GM18498 (cell line): ENCODE results near the gene NPC2.

Experiments used
- ATAC-seq: cut with Tn5 transposase; IDR thresholded peaks from one replicate; pipeline ENCODE4 v1.9.1; 2021; ENCODE audit warnings: mild to moderate bottlenecking, moderate library complexity; ENCODE audit not compliant: unreplicated experiment

NPC2 gene

DNA sequence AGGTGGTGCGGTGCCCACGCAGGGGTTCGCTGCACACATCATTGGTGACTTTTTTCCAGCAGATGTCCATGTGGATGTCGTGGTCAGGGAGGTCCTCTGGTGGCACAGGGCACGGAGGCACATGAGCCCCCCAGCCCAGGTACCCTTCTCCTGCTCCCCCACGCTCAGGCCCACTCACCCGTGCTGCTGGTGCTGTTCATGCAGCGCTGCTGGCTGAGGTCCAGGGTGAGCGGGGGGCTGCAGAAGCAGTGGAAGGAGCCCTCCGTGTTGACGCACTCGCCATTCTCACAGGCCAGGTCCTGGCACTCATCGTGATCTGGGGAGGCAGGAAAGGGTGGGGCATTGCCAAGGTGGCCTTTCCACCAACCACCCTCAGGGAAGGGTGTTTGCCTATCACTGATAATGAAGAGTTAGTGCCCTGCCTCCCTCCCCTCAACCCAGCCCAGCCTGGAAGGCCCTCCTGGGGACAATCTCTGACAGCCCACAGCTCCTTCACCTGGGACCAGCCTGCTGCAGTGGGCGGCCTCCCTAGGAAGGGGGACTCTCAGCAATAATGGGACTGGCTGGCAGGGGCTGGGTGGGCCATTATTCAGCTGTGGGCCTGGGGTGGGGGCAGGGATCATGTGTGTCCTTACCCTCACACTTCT, 10.3 kb upstream of the NPC2 start:
- no peak for ATAC-seq

DNA sequence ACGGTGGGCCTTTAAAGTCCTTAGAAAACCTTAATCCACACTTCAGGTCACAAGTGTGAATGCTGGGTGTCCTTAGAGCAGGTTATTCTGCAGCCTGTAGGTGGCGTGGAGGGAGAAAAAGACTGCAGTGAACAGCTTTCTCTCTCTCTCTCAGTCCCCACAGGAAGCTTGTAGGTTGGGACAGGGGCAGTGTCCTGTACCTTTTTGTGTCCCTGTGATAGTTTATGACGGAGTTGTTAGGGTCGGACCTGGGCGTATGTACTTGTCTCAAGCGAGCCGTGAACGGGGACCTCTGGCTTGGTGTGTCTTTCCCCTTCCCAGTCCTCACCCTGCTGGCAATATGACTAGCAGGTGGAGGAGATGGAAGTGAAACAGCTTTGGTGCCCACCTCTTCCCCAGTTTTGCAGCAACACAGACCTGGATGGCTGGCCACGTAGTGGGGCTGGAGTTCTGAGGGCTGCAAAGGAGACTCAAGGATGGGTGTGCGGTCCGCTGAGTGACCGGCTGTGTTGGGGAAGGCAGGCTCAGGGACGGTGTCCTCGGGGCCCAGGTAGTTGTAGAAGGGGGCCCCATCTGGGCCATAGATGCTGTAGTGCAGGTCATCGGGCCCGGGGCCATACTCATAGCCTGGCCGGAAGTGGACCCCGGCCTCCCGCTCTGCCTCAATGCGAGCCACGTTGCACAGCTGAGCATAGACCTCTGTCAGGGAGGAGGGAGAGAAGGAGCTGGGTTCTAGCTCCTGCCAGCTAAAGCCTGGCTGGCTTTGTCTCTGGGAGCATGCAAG, 9.3 kb upstream of the NPC2 start:
- ATAC-seq, result no peak

DNA sequence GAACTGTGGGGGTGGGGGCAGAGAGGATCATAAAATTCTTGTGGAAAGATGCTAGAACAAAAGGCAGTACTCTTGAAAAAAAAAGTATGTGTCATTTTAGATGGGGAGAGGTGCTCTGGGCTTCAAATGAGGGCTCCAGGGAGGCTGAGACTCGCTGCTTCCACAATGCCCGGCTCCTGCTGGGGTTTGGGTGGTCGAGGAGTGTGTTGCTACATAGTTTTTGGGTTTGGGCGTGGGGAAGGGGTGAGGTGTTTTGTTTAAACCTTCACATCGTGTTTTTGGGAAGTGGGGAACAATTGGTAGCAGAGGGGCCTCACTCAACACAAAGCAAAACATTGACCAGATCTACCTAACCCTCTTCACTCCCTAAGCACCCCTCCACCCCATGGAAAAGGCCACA, 8.6 kb upstream of the NPC2 start:
- no peak for ATAC-seq

DNA sequence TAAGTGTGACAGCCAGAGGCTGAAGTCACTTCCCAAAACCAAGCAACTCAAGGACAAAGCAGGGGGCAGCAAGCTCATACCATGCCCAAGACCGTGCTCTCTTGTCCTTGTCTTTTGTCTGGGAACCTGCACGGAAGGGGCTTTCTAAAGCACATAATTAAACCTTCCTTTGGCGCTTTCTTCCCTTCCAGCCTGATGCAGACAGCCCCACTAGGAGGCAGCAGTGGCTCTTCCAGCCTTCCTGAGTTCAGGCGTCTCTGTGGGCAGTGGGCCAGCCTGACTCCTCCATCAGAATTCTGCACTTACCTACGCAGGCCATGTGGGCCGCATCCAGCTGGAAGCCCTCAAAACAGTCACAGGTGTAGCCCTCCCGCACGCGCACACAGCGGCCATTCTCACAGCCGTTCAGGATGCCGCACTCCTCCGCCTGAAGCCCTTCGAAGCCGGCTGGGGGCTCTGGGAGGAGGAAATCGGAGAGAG, 8.1 kb upstream of the NPC2 start:
- ATAC-seq, result no peak

DNA sequence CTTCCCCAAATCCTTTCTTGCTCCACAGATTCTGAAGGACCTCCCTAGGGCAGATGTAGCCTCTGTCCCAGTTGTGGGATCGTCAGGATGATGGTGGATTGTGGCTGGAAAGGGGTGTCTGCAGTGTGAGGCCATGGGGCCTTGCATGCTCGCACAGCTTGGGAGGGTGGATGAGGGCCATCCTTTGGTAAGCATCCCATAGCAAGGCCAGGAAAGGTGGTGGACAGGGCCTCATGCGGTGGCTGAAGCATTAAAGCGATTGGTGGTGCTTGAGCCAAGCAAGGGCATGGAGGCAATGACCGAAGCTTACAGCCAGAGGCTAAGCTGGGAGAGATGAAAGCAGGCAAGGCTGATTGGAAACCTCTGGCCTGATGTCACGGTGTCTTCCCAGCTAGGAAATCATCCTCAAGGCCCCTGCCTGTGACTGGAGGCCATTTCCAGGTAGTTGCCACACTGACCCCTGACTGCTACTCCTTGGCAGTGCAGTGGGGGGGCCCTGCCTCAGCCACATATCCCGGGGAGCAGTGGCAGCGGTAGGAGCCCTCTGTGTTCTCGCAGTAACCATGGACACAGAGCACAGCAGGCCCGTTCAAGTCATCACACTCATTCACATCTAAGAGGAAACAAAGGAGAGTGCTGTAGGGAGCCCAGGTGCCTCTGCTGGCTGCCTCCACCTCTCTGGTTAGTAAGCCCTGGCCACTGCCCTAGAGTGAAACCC, 7.5 kb upstream of the NPC2 start:
- ATAC-seq, result no peak

GRCh38 chr14:74495356-74495755, 2.3 kb upstream of the NPC2 start:
- ATAC-seq, result no peak

GRCh38 chr14:74493343-74494261, 497 bp upstream of the NPC2 start, which contains the start of gene ISCA2:
ISCA2 (plus strand) TSS chr14:74493765; CDS start chr14:74493775, 10 bp downstream.
- peak; percentile 88 for ATAC-seq

- no peak for ATAC-seq
Observed at GRCh38 chr14:74491956-74492775, 939 bp downstream of the NPC2 start.

GRCh38 chr14:74490486-74490885, 2.6 kb downstream of the NPC2 start:
- ATAC-seq, result no peak

DNA sequence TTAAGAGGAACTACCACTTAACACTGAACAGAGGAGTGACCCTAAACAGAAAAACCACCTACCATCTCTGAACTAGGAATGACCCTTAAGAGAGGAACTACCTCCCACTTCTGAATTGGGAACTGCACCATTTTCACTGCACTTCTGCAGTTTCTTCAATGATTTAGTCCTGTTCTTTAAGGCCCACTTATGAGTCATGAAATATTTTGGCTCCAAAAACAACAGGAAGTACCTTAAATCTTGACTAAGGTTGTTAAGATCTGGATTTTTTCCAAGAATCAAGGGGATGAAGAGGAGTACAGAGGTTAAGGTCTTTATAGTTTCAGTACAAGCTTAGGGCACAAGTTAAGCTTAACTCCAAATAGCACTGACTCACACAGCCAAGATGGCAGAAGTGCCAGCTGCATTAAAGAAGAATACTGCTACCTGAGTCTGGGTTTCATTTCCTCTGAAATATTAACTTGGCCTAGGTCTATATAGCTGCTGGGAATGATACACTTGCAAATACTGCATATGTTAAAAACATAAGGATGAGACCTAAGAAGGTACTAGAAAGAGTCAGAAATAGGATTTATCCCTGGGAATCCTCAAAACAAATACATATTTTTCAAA, 4.2 kb downstream of the NPC2 start:
- no peak for ATAC-seq

DNA sequence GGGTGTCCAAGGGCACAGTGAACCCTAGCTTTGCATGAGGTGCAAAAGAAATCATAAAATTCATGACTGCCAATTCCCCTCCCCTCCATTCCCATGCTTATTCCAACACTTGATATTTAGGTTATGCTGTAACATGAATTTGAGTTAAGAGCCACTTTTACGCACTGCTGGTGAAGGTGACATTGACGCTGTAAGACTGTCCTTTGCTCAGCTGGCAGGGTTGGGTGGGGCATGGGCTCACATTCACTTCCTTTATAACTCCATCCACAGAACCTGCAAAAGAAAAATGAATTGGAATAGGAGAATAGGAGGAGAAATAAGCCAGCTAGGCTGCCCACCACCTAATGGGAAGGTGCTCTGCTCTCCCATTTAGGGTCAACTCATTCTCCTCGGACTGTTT, 6.9 kb downstream of the NPC2 start:
- no peak for ATAC-seq

DNA sequence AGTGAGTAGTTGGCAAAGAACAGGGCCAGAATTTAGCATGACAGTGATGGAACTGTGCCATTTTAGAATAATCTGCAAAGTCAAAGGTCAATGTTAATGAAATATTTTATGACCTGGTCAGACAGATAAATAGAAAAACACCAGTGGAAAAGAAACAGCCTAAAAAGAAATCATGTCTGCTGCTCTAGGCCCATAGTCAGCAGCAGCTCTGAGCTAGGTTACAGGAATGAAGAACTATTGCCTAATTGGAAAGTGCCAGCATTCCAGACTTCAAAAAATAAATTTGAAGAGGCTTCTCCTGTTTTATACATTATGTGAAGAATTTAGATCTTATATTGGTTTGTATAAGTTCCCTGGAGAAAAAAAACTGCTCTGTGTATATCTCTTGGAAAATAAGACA, 9.8 kb downstream of the NPC2 start:
- ATAC-seq, result no peak

DNA sequence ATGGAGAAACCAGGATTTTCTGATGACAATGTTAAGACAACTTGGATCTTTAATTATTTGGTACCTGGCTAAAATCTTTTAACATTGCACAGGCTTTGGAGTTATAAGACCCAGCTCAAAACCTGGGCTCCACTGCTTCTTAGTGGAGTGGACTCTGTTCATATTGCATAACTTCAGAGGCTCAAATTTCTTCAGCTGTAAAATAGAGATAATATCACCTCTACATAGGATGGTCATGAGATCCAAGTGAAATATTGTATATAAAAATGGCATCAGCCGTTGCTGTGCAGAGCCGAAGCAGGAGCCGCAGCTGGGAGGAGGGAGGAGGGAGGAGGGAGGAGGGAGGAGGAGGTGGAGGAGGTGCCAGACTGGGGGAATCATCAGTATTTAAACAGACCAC, 10.5 kb downstream of the NPC2 start:
- no peak for ATAC-seq

DNA sequence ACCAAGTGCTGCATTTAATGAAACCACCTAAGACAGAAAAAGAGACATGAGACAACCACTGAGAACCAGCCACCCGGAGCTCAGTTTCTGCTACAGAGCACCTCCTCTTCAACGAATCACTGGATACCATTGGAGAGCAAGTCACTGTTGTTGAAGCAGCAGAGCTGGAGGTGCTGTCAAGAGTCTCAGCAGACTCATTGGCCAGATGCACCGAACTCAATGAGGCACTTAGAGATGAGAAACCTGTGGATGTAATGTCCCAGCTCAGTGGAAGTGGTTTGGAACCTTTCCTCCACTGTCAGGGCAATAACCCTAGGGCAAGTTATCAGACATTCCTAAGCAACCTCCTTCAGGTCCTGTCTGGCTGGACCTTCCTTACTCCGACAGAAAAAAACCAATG, 13.1 kb downstream of the NPC2 start:
- ATAC-seq, result no peak

GRCh38 chr14:74478996-74479635, 14.0 kb downstream of the NPC2 start:
- ATAC-seq, result no peak

DNA sequence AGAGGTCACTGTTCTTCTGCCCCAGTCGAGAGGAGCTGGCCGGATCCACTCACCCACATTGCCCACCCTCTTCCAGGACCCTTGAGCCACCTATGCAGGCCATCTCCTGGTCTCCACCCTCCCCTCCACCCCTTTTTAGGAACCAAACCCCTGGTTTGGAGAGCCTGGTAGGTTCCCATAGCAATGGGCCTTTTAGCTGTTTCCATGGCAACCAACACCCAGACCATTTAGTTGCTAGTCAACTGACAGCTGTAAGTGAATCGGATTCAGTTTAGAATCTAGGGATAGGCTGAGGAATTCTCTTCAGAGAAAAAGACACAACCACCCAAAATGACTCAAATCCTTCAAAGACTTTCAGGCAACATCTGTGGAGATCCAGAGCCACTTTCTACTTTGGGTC, 16.5 kb downstream of the NPC2 start:
- ATAC-seq, result no peak

DNA sequence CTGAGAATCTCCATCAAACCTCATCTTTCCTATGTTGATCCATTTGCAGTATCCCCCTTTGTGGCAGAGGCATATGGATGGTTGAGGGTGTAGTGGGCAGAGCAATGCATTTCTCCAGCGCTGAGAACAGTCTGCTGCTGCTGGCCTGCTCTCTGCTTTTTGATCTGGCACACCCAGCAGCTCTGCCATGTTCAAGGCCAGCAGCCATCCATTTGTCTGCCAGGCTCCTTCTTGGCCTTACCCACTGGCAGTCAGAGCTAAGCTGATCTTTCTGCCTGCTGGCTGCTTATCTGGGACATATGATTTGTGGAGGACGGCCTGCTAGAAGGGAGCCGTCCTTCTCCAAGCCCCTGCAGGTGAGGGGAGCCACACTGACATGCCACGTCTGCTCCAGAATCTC, 17.0 kb downstream of the NPC2 start:
- no peak for ATAC-seq

DNA sequence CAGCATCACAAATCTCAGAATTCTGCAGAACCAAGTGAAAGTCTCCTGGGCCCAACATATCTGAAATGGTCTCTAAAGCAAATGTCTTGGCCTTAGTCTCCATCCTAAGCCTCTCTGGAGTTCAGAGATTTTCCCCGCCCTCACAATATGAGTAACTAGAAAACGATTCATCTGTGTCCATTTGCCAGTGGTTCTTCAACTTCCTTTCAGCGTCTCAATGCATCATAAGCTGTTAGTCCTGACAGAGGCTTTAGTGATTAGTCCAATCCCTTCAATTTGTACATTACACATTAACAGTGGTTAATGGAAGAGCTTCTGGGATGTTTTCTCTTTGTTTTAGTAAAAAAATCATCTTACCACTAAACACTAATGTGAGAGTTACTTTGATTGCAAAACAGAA, 17.4 kb downstream of the NPC2 start:
- no peak for ATAC-seq

DNA sequence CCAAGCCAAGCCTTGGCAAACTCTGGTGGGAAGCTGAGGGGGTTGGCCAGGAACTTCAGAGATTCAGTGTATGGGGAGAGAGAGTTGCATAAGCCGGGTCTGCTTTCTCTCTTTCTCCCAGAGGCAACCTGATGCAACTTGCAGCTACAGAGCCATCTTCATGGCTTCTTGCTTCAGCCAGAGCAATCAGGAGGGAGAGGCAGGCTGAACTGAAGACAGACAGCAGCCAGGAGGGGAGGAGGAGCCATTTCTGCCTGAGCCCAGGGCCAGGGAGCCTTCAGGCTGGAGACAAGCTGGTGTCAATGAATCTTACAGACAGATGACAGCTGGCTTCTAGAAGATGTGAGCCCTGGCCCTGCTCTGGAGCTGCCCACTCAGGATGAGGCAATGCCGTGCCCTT, 18.7 kb downstream of the NPC2 start:
- ATAC-seq, result no peak
